Measurements from ENCODE around the gene PRAC2.

The PRAC2 gene

GRCh38 chr17:48720266-48721008 lies 2.5 kb upstream of the PRAC2 start:
- DNase-seq (ENCODE audit: low read depth in 2 of 2) = no peak

- DNase-seq (ENCODE audit: low read depth in 2 of 2) = no peak
These were observed 2.0 kb upstream of the PRAC2 start for GRCh38 chr17:48721009-48721402.

- no peak for DNase-seq (ENCODE audit: low read depth in 2 of 2)
These were observed 631 bp upstream of the PRAC2 start, which contains the start of gene PRAC1 for GRCh38 chr17:48722201-48722907. PRAC1 (minus strand) TSS chr17:48722518; CDS start chr17:48722392, 126 bp downstream.

- no peak for DNase-seq (ENCODE audit: low read depth in 2 of 2)
These were observed 652 bp downstream of the PRAC2 start for GRCh38 chr17:48723423-48724250.

GRCh38 chr17:48724251-48725003 lies 1.4 kb downstream of the PRAC2 start:
- peak; percentile 67 to 76 for DNase-seq (ENCODE audit: low read depth in 2 of 2)

- DNase-seq (ENCODE audit: low read depth in 2 of 2) = no peak
These were observed 2.0 kb downstream of the PRAC2 start for GRCh38 chr17:48725004-48725287.

GRCh38 chr17:48725288-48726064 lies 2.5 kb downstream of the PRAC2 start:
- DNase-seq (ENCODE audit: low read depth in 2 of 2) = no peak

GRCh38 chr17:48726114-48726915 lies 3.3 kb downstream of the PRAC2 start:
- DNase-seq (ENCODE audit: low read depth in 2 of 2) = no peak

- no peak for DNase-seq (ENCODE audit: low read depth in 2 of 2)
These were observed 3.9 kb downstream of the PRAC2 start for GRCh38 chr17:48726916-48727286.

- no peak for DNase-seq (ENCODE audit: low read depth in 2 of 2)
These were observed 4.6 kb downstream of the PRAC2 start for GRCh38 chr17:48727415-48728175.

- peak in 1 of 2 donors; percentile 23 for DNase-seq (ENCODE audit: low read depth in 2 of 2)
These were observed 5.5 kb downstream of the PRAC2 start, which contains the start of gene HOXB13 for GRCh38 chr17:48728232-48729231. HOXB13 (minus strand) TSS chr17:48728750; CDS start chr17:48728593, 157 bp downstream.

- DNase-seq (ENCODE audit: low read depth in 2 of 2) = no peak
These were observed 6.6 kb downstream of the PRAC2 start for GRCh38 chr17:48729335-48730239.

GRCh38 chr17:48730240-48730550 lies 7.2 kb downstream of the PRAC2 start:
- no peak for DNase-seq (ENCODE audit: low read depth in 2 of 2)

GRCh38 chr17:48731355-48731754 lies 8.4 kb downstream of the PRAC2 start:
- no peak for DNase-seq (ENCODE audit: low read depth in 2 of 2)

GRCh38 chr17:48732688-48733629 lies 10.0 kb downstream of the PRAC2 start:
- DNase-seq (ENCODE audit: low read depth in 2 of 2) = no peak

Measured in activated CD4-positive, alpha-beta T cell treated with anti-CD3 and anti-CD28 coated beads for 24 hours (primary cell).